Heart left ventricle (tissue), 16 donors: ENCODE results near the gene CST7. TPM values are rescaled to one million over a fixed set of nuclear protein-coding genes. Genes with fewer than 3 reads are reported as not detected.

Experiments
- ATAC-seq, 4 donors: fragments of 200-7000 bp; cut with Tn5 transposase; one replicate each; pipeline ENCODE4 v1.9.1; 2020 to 2022; ENCODE audit warnings: moderate library complexity in 4 of 4, mild to moderate bottlenecking in 3 of 4, moderate number of reproducible peaks in 1 of 4
- DNase-seq, 5 donors: peaks; one replicate each; pipeline ENCODE4 v3.0.0-alpha.2; 2020
- H3K27ac ChIP-seq, 12 donors: fragments of 200-600 bp; sonication (generic) in 4 of 12; one replicate each; pipeline versions ENCODE4 v1.5.0 to v1.8.0; 2016 to 2022; ENCODE audit warnings: mild to moderate bottlenecking in 2 of 12
- H3K27me3 ChIP-seq, 9 donors: fragments of 200-600 bp; sonication (generic) in 2 of 9; one replicate each; pipeline versions ENCODE4 v1.5.1 to v1.8.0; 2016 to 2022; ENCODE audit warnings: mild to moderate bottlenecking in 3 of 9
- H3K36me3 ChIP-seq, 9 donors: fragments of 200-600 bp; sonication (generic) in 2 of 9; one replicate each; pipeline versions ENCODE4 v1.5.0 to v1.8.0; 2018 to 2022; ENCODE audit warnings: mild to moderate bottlenecking in 2 of 9
- H3K4me1 ChIP-seq, 12 donors: fragments of 200-600 bp; sonication (generic) in 4 of 12; one replicate each; pipeline versions ENCODE4 v1.5.0 to v1.8.0; 2016 to 2022; ENCODE audit warnings: mild to moderate bottlenecking in 3 of 12
- H3K4me3 ChIP-seq, 12 donors: fragments of 200-600 bp; sonication (generic) in 4 of 12; one replicate each; pipeline versions ENCODE4 v1.5.0 to v1.8.0; 2017 to 2022; ENCODE audit warnings: mild to moderate bottlenecking in 9 of 12, moderate library complexity in 4 of 12
- H3K9me3 ChIP-seq, 12 donors: fragments of 200-600 bp; sonication (generic) in 4 of 12; one replicate each; pipeline versions ENCODE4 v1.5.0 to v1.8.0; 2016 to 2022; ENCODE audit warnings: mild to moderate bottlenecking in 1 of 12
- CTCF ChIP-seq, 12 donors: fragments of 200-600 bp; sonication (generic) in 4 of 12; IDR thresholded peaks; one replicate each; pipeline versions ENCODE4 v1.5.0 to v1.8.0; 2018 to 2022; ENCODE audit warnings: antibody characterized with exemption in 12 of 12, mild to moderate bottlenecking in 5 of 12
- POLR2A ChIP-seq, 2 donors: fragments of 450-650 bp; IDR thresholded peaks; one replicate each; pipeline ENCODE4 v1.6.1; 2017; ENCODE audit warnings: antibody characterized with exemption in 2 of 2, mild to moderate bottlenecking in 2 of 2, moderate library complexity in 2 of 2
- WGBS, 4 donors: extraction: QIAGEN DNeasy Blood & Tissue Kit in 2 of 4; methylation state at CpG; one replicate each; pipeline versions ENCODE4 v1.1.5 to v1.1.7; 2013 to 2018; 5-methylcytosine and 5-hydroxymethylcytosine counted together
- intact Hi-C, 10 donors: fragments of 100-400 bp; cut with DNase I; formaldehyde crosslinking; loops; one replicate each; pipeline versions ENCODE4 v1.11.1 to v1.14.2; 2022
- polyA plus RNA-seq, 2 donors: library from polyadenylated mRNA; stranded (reverse); fragments of 200-250 nt; gene quantifications; one replicate each; pipeline ENCODE4 v1.2.3, GENCODE V29; 2013
- total RNA-seq, 9 donors: library from RNA; depleted of rRNA in 2 of 9; stranded (reverse); fragments of >200 nt in 2 of 9; fragmentation: NEBNext Ultra II Directional in 3 of 9; extraction: Animal tissue kit (Norgen Biotek cat#: 25700) in 3 of 9; gene quantifications; one replicate each; pipeline versions ENCODE4 v1.1.0 to v1.2.4, GENCODE V29; 2016 to 2023
- donor health status: ischemic (EF 13 %, LVEDD 7.1; RV severe dilation, severe dysfunction).
- donor health status: healthy with polysubstance abuse.
- donor health status: DM: no; HTN: yes; CAD: no.
- donor health status: DM: no; HTN: no; CAD: no.
- donor health status: ischemic (EF 25% LVEDD 6.9; RV normal size, moderate dysfunction).
- donor health status: ischemic (EF 25% LVEDD 5.7; RV mildly dilated, moderate dysfunction).
- donor health status: healthy.
- donor health status: DM: yes; HTN: yes; CAD: no.
- donor health status: ischemic (EF 35%, LVEDD 5.7; RV mildly dilated, moderate dysfunction).
- donor health status: nonischemic (EF 11% LVEDD 7.7; RV severe dilation, severe dysfunction).
- donor health status: DM: yes; HTN: yes; CAD: no.
- donor health status: PGD.
- donor health status: ischemic (EF 29% LVEDD 5.4; RV normal size, mild dysfunction).
- donor health status: nonischemic (EF 23%, LVEDD 6.1; RV moderate dilation, normal function).

CST7 gene
- total and polyA plus RNA-seq, 11 donors, result 0.35 to 8.4 (median 1.4) TPM

GRCh38 chr20:24962510-24962909, 13.4 kb downstream of the CST7 start:
- Histone ChIP-seq H3K4me3 (no peak overlapping the region), H3K36me3 (peaks cover 0 to 97% (median 73%) of the 10 kb centered on the region in 9 donors), H3K4me1 (peaks cover 0 to 5% (median 0%) of the 10 kb centered on the region in 12 donors), H3K9me3 (no peaks in the 10 kb centered on the region), H3K27ac (no peak overlapping the region), H3K27me3 (no peaks in the 10 kb centered on the region)
- ATAC-seq (no peak), DNase-seq (no peak)
- intact Hi-C loops, result loop anchor here in 1 of 10 donors (10.0 kb wide), 1 partner anchor 52 kb away; no protein-coding TSS in a partner anchor
- 93 to 98% (median 94%) methylated on average over 6 of the region's 6 CpGs for WGBS, 4 donors
- no peak for TF ChIP-seq POLR2A (IDR thresholded peaks at IDR 0.05)

GRCh38 chr20:24963672-24964505, 14.8 kb downstream of the CST7 start:
- intact Hi-C loops, result loop anchor here in 1 of 10 donors (10.0 kb wide), 1 partner anchor 51 kb away; no protein-coding TSS in a partner anchor
- H3K9me3 ChIP-seq, result no peaks in the 10 kb centered on the region
- peaks cover 0 to 5% (median 0%) of the 10 kb centered on the region in 12 donors for H3K4me1 ChIP-seq
- TF ChIP-seq CTCF (IDR thresholded peaks at IDR 0.05) (no peak), POLR2A (IDR thresholded peaks at IDR 0.05) (no peak)
- peaks cover 0 to 97% (median 81%) of the 10 kb centered on the region in 9 donors for H3K36me3 ChIP-seq
- 94 to 97% (median 96%) methylated on average over 18 to 21 of the region's 21 CpGs for WGBS, 4 donors
- DNase-seq, result no peak
- H3K4me3 ChIP-seq, result no peak overlapping the region
- no peak overlapping the region for H3K27ac ChIP-seq
- no peak for ATAC-seq
- H3K27me3 ChIP-seq, result no peaks in the 10 kb centered on the region

GRCh38 chr20:24964506-24964840, 15.4 kb downstream of the CST7 start:
- TF ChIP-seq POLR2A (IDR thresholded peaks at IDR 0.05) (no peak), CTCF (IDR thresholded peaks at IDR 0.05) (no peak)
- Histone ChIP-seq H3K27ac (no peak overlapping the region), H3K4me1 (peaks cover 0 to 5% (median 0%) of the 10 kb centered on the region in 12 donors), H3K27me3 (no peaks in the 10 kb centered on the region), H3K4me3 (no peak overlapping the region), H3K9me3 (no peaks in the 10 kb centered on the region), H3K36me3 (peaks cover 0 to 98% (median 87%) of the 10 kb centered on the region in 9 donors)
- ATAC-seq, result no peak
- WGBS, 4 donors, result 89 to 93% (median 90%) methylated on average over 9 of the region's 9 CpGs
- intact Hi-C loops, result loop anchor here in 1 of 10 donors (10.0 kb wide), 1 partner anchor 50 kb away; no protein-coding TSS in a partner anchor
- no peak for DNase-seq

GRCh38 chr20:24965065-24965919, 16.2 kb downstream of the CST7 start:
- intact Hi-C loops, result loop anchor here in 1 of 10 donors (10.0 kb wide), 1 partner anchor 50 kb away; no protein-coding TSS in a partner anchor
- H3K27ac ChIP-seq, result no peak overlapping the region
- peaks cover 0 to 98% (median 87%) of the 10 kb centered on the region in 9 donors for H3K36me3 ChIP-seq
- H3K4me3 ChIP-seq, result no peak overlapping the region
- TF ChIP-seq CTCF (IDR thresholded peaks at IDR 0.05) (no peak), POLR2A (IDR thresholded peaks at IDR 0.05) (no peak)
- WGBS, 4 donors, result 86 to 95% (median 93%) methylated on average over 6 to 7 of the region's 7 CpGs
- H3K4me1 ChIP-seq, result peaks cover 0 to 4% (median 0%) of the 10 kb centered on the region in 12 donors
- no peaks in the 10 kb centered on the region for H3K9me3 ChIP-seq
- no peaks in the 10 kb centered on the region for H3K27me3 ChIP-seq
- ATAC-seq (peak in 1 of 4 donors; percentile 29), DNase-seq (no peak)
